ENCODE results near the gene FBN1.

Gene FBN1

DNA sequence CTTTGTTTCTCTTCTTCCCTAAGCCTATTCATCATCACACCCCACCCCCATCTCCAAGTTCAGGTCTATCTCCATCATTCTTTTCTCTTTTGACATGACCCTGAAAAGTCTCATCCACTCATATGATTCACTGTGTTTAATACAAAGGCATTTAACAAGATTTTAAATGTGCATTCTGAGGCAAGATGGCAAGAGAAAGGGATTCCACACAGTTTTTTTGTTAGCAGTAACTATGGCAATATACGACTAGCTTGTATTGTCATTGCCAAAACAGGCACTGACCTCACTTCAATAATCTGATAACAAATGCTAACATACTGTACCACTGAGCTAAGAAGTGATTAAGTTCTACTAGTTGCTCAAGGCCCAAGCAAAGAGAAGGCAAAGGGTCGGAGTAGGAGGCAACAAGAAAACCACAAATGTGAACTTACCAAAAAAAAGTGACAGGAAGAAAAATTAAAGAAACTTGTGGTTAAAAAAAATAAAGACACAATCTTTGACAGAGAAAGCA, 53.2 kb downstream of the FBN1 start:
- no peak overlapping the region for H3K27ac Mint-ChIP-seq
- no peaks in the 10 kb centered on the region for H3K4me1 Mint-ChIP-seq
- no peak for DNase-seq
- CTCF ChIA-PET: no interaction called here
- H3K4me3 Mint-ChIP-seq: no peak overlapping the region
- H3K27me3 Mint-ChIP-seq: peaks cover 3% of the 10 kb centered on the region
- H3K9me3 Mint-ChIP-seq: no peaks in the 10 kb centered on the region
- no peaks in the 10 kb centered on the region for H3K36me3 Mint-ChIP-seq

DNA sequence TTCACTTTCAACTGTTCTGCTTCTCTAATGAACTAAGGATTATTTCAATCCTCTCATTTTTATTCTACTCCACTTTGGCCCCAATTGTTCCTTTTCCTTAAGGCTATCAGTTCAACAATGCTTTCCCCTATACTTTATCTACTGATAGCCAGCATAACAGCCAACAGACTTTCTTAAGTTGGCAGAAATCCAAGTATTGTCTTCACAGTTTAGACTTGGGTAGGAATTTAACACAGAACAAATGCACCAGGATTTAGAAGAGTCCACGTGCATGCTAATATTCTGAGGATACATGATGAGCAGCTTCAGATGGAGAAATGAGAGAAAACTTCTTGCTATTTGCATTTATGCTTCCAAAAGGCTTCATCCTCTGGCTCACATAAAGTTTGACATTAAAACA, 54.8 kb downstream of the FBN1 start:
- peaks cover 3% of the 10 kb centered on the region for H3K27me3 Mint-ChIP-seq
- no peak for DNase-seq
- no peak overlapping the region for H3K27ac Mint-ChIP-seq
- CTCF ChIA-PET: no interaction called here
- H3K4me3 Mint-ChIP-seq: no peak overlapping the region
- no peaks in the 10 kb centered on the region for H3K36me3 Mint-ChIP-seq
- no peaks in the 10 kb centered on the region for H3K4me1 Mint-ChIP-seq
- no peaks in the 10 kb centered on the region for H3K9me3 Mint-ChIP-seq

DNA sequence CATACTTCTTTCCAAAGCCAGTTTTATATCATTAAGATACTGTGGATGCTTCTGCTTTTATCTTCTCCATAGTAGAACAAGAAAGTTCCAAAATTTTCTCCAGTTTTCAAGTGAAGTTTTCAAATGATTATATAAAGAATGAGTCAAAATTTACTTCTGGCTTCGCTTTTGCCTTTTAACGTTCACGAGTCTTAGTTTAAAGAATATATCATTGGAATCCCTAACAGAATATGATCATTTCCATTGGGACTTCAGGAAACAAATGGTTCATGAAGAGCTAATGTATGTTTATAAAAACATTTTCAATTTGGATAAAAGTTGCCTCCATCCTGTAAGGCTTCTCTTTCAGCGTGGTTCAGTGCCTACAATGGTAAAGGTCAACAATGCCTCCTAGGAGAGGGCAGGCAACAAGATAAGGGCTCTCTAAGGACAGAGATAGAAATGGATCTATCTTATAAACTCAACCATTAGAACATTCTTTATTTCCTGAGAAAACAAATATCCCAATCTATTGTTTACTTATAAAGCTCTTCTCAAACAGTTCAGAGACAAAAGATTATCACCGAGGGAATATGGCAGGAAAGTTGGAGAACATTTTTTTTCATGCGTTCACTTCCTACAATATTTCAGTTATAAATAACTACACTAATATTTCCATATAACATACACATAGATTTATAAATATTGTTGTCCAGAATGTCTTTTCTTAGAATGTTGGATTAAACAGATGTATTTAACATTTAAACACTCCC, 60.5 kb downstream of the FBN1 start:
- no peak for DNase-seq
- no peaks in the 10 kb centered on the region for H3K36me3 Mint-ChIP-seq
- H3K4me3 Mint-ChIP-seq: no peak overlapping the region
- H3K9me3 Mint-ChIP-seq: no peaks in the 10 kb centered on the region
- no peaks in the 10 kb centered on the region for H3K4me1 Mint-ChIP-seq
- CTCF ChIA-PET: no interaction called here
- peaks cover 3% of the 10 kb centered on the region for H3K27me3 Mint-ChIP-seq
- no peak overlapping the region for H3K27ac Mint-ChIP-seq

DNA sequence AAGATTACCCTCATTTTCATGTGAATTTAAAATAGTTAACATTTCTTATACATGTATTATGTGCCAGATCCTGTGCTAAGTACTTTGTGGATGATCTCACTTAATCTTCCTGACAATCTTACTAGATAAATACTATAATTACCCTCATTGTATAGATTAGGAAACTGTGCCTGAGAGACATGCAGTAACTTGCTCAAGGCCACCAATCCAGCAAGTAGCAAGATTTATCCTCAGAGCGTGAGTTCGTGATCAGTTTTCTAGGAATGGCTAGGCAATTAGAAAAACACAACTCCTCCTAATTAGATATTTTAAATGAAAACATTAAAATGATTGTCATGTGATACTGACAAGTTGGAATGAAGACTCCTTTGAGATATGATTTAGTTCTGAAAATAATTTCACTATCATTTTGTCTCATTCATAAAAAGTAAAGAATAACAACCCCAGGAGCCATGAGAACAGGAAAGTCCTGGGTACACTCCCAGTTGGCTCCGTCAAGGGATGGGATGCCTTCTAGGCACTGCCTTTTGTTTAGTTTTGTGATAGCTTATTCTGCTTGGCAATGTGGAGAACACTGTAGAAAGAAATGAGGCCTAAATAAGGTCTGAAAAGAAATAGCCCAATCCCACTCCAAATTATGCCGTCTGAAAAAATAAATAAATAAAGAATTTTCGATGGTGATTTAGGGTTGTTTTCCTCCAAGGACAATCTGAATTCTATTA, 61.3 kb downstream of the FBN1 start:
- Mint-ChIP-seq H3K4me1 (no peaks in the 10 kb centered on the region), H3K36me3 (no peaks in the 10 kb centered on the region), H3K27me3 (peaks cover 3% of the 10 kb centered on the region), H3K4me3 (no peak overlapping the region), H3K27ac (no peak overlapping the region), H3K9me3 (no peaks in the 10 kb centered on the region)
- CTCF ChIA-PET: no interaction called here
- no peak for DNase-seq

DNA sequence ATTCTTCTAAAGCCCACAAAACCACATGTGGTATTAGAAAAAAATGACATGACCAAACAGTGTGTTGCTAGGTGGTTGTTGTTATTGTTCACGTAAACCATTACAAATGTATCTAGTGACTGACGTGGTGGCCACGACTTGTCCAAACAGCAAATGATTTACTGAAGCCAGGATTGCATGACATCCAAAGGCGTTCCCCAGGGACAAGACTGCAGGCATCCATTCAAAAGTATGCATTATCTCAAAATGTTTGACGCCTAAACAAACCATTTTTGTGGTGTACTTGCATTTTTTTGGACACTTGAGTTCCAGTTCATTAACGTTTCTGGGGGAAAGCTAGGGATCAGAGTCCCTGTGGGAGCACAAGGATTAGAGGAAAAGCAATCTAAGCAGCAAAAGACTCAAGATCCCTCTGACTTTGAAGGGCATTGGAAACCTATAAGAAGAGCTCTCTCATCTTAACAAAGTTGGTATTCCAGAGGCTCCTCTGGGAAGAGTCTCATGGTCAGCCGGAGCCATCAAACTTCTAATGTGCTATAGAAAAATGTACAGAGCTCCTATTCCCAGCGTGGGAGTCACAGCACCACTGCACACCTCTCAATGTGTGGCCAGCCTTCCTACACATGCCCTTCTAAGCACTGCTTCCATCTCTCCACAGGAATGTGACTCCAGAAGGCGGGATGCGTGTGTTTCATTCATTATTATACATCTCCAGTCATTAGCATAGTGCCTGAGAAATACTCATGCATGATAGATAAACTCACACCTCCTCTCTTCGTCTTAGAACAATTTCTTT, 62.9 kb downstream of the FBN1 start:
- no peaks in the 10 kb centered on the region for H3K36me3 Mint-ChIP-seq
- peaks cover 3% of the 10 kb centered on the region for H3K27me3 Mint-ChIP-seq
- H3K27ac Mint-ChIP-seq: no peak overlapping the region
- no peaks in the 10 kb centered on the region for H3K9me3 Mint-ChIP-seq
- no peak for DNase-seq
- H3K4me1 Mint-ChIP-seq: no peaks in the 10 kb centered on the region
- CTCF ChIA-PET: no interaction called here
- H3K4me3 Mint-ChIP-seq: no peak overlapping the region

DNA sequence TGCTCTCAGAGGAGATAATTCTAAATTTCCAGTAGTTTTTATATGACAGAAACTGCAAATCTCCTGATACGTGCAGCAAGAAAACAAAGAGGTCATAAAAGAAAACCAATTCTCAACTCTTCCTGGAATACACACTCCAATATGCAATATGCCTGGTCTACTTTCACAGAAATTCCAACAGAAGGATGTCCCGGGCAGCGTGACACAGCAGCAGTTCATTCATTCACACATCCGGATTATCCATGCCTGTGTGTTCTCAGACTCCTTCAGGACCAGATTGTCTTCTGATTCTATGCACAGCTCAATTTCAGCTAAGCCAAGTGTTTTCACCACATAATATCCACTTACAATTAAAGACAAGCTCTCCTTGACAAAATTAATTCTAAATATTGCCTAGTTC, 64.3 kb downstream of the FBN1 start:
- Mint-ChIP-seq H3K4me3 (no peak overlapping the region), H3K4me1 (no peaks in the 10 kb centered on the region), H3K9me3 (no peaks in the 10 kb centered on the region), H3K36me3 (no peaks in the 10 kb centered on the region), H3K27me3 (peaks cover 3% of the 10 kb centered on the region), H3K27ac (no peak overlapping the region)
- CTCF ChIA-PET: no interaction called here
- no peak for DNase-seq

DNA sequence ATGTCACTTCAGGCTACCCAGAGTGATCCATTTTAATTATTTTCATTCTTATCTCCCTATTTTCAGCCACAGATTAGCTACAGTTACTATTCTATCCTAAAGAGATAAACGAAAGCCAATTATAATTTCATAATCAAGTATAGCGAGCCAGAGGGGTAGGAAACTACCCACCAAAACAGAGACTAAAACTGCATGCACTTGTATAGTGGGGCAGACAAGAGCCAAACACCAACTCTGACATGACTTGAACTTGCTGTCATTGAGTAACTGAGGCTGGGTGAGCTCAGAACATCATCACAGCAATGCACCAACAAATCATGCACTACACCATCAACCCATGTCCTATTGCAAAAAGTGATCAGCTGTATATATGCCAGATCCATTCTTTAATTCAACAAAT, 64.8 kb downstream of the FBN1 start:
- no peaks in the 10 kb centered on the region for H3K36me3 Mint-ChIP-seq
- no peak overlapping the region for H3K27ac Mint-ChIP-seq
- CTCF ChIA-PET: no interaction called here
- no peak for DNase-seq
- no peaks in the 10 kb centered on the region for H3K9me3 Mint-ChIP-seq
- H3K4me1 Mint-ChIP-seq: no peaks in the 10 kb centered on the region
- H3K27me3 Mint-ChIP-seq: peaks cover 3% of the 10 kb centered on the region
- H3K4me3 Mint-ChIP-seq: no peak overlapping the region

DNA sequence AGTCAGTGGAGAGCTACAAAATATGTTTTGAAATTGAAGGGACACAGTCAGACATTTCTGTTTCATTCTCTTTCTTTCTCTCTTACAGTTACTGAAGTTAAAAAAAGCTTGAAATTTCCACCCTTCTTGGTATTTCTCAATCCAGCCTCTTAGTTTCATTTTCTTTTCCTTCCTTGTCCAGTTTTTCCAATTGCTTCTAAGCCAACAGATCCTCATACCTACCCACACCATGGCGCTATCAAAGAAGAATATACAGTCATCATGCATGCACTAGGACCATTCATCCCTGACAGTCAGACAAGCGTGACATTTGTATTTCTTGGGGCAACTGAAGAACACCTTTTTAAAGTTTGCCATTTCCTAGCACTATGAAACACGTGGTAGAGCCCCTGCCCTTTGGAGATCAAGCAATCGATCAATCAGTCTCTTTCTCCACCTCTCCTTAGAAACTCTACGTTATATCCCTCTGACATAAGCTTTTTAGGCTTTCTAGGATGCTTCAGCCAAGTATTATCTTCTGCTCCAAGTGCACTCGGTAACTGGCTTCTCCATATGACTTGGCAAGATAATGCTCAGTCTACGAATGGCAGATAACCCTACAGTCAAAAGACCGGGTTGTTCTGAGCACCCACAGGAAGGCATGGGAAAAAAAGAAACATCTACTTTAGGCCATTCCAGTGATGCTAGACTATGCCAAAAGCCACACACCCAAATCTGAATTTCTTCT, 65.4 kb downstream of the FBN1 start:
- H3K27ac Mint-ChIP-seq: no peak overlapping the region
- CTCF ChIA-PET: interaction anchor here (1.4 kb wide), 1 partner anchor 72 kb away, joined by 3 read pairs; no protein-coding TSS in a partner anchor
- no peaks in the 10 kb centered on the region for H3K9me3 Mint-ChIP-seq
- peaks cover 3% of the 10 kb centered on the region for H3K27me3 Mint-ChIP-seq
- H3K36me3 Mint-ChIP-seq: no peaks in the 10 kb centered on the region
- H3K4me3 Mint-ChIP-seq: no peak overlapping the region
- no peak for DNase-seq
- no peaks in the 10 kb centered on the region for H3K4me1 Mint-ChIP-seq

DNA sequence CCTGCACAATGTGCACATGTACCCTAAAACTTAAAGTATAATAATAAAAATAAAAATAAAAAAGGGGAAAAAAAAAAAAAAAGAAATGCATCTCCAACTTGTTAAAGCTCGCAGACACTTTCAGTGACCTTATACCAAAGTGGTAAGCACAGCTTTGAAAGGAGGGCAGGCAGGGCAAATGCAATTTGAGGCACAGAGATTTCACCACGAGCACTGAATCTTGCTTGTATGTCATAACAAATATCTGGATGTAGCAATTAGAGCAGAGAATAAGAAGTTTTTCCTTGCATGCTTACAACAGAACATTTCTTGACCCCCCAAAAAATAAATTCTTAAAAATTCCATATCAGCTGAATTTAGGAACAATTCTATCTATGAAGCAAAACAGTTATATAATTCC, 66.5 kb downstream of the FBN1 start:
- Mint-ChIP-seq H3K36me3 (no peaks in the 10 kb centered on the region), H3K4me3 (no peak overlapping the region), H3K27ac (no peak overlapping the region), H3K27me3 (peaks cover 3% of the 10 kb centered on the region), H3K4me1 (no peaks in the 10 kb centered on the region), H3K9me3 (no peaks in the 10 kb centered on the region)
- no peak for DNase-seq
- CTCF ChIA-PET: interaction anchor here (1.4 kb wide), 1 partner anchor 70 kb away, joined by 3 read pairs; no protein-coding TSS in a partner anchor

DNA sequence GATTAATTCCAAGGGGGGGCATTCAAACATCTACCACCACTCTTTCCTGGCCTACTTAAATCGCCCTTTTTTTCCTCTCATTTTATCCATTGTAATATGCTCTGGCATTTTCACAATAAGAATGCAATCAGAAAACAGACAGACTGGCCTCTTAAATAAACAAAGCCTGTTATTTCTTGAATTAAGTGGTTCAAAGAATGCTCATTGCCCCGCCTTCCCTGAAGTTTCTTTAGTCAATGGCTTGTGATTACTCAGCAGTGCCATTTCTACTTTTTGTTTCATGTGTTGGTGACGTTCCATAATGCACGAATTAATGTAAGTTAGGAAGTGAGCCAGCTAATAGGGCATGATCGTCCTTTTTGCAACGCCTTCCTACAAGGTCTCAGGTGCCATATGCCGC, 68.0 kb downstream of the FBN1 start:
- Mint-ChIP-seq H3K4me3 (no peak overlapping the region), H3K27ac (no peak overlapping the region), H3K36me3 (no peaks in the 10 kb centered on the region), H3K9me3 (no peaks in the 10 kb centered on the region), H3K4me1 (no peaks in the 10 kb centered on the region), H3K27me3 (peaks cover 3% of the 10 kb centered on the region)
- DNase-seq: no peak
- CTCF ChIA-PET: no interaction called here

DNA sequence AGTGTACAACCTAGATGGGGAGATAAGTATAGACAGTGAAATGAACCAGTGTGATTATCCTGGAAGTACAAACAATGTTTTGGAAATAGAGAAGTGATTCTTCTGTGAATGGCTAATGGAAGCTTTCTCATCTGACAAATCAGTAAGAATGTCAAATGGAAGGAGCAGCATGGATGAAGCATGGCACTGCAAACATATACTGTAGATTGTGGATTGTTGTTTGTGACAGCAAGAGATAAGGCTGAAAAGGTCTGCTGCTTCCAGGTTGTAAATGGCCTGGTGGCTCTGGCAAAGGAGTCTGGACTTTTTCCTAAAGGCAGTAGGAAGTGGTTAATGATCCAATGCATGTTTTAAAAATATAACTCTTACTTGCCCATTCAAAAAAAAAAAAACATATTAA, 71.3 kb downstream of the FBN1 start:
- H3K36me3 Mint-ChIP-seq: no peaks in the 10 kb centered on the region
- no peak overlapping the region for H3K27ac Mint-ChIP-seq
- H3K4me3 Mint-ChIP-seq: no peak overlapping the region
- DNase-seq: no peak
- H3K4me1 Mint-ChIP-seq: no peaks in the 10 kb centered on the region
- CTCF ChIA-PET: no interaction called here
- H3K9me3 Mint-ChIP-seq: no peaks in the 10 kb centered on the region
- peaks cover 4% of the 10 kb centered on the region for H3K27me3 Mint-ChIP-seq

DNA sequence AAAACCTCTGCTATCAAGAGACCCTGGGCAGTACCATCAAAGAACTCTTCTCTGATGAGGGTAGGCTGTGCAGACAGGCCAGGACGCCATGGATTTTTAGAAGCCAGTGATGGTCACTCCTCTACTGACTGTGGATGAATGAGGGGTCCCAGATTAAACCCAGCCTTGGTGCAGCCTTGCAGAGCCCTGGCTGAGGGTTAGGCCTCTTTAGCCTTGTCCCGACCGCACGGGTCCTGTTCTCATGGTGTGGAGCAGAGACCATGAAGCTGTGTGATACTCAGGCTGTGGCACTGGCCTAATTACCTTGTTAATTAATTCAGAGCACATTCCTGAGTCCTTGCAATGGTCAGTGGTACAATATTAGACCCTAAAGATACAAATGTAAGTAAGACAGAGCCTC, 71.7 kb downstream of the FBN1 start:
- CTCF ChIA-PET: no interaction called here
- DNase-seq: no peak
- Mint-ChIP-seq H3K9me3 (no peaks in the 10 kb centered on the region), H3K27ac (no peak overlapping the region), H3K4me1 (no peaks in the 10 kb centered on the region), H3K4me3 (no peak overlapping the region), H3K27me3 (peaks cover 4% of the 10 kb centered on the region), H3K36me3 (no peaks in the 10 kb centered on the region)

DNA sequence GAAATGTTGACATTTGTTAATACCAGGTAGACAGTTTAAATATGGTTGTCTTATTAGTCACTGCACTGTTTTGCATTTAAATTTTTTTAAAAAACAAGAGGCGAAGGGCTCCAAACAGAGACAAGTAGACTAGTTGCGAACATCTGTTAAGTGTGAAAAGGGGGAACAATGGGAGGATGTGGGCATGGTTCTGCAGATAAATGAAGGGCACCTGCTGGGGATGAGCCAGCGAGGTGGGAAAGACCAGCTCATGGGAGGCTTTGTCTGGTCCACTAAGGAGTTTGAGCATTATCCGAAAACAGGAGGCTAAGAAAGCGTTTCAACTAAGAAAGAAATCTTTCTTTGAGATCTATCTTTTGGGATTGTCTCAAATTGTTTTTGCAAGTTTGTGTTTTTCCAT, 72.7 kb downstream of the FBN1 start:
- CTCF ChIA-PET: no interaction called here
- no peak for DNase-seq
- Mint-ChIP-seq H3K27ac (no peak overlapping the region), H3K9me3 (no peaks in the 10 kb centered on the region), H3K27me3 (peaks cover 4% of the 10 kb centered on the region), H3K36me3 (no peaks in the 10 kb centered on the region), H3K4me1 (no peaks in the 10 kb centered on the region), H3K4me3 (no peak overlapping the region)

DNA sequence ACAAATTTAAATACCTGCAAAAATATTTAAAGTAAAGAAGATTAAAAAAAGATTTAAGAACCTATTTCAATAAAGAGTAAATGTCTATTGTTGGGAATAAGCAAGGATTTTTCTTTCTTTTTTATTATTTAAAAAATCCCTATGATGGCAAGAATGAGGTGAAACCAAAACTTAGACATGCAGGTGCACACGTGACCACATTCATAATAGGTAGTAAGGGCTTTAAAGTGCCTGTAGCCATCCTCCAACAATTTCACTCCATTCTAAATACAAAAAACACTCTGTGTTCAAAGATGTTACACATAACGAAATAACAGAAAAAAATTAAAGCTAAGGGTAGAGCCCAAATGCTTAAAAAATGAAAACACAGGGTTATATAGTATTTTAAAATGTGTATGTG, 74.0 kb downstream of the FBN1 start:
- DNase-seq: no peak
- H3K27ac Mint-ChIP-seq: no peak overlapping the region
- no peaks in the 10 kb centered on the region for H3K4me1 Mint-ChIP-seq
- peaks cover 4% of the 10 kb centered on the region for H3K27me3 Mint-ChIP-seq
- no peaks in the 10 kb centered on the region for H3K9me3 Mint-ChIP-seq
- no peak overlapping the region for H3K4me3 Mint-ChIP-seq
- CTCF ChIA-PET: no interaction called here
- H3K36me3 Mint-ChIP-seq: no peaks in the 10 kb centered on the region
